H1 (cell line): Measurements from ENCODE around the gene TLK1. TPM values are rescaled to one million over a fixed set of nuclear protein-coding genes. Genes with fewer than 3 reads are reported as not detected.

Experiments
- CHD7 ChIP-seq: fragments of 300-600 bp; sonication (generic); IDR thresholded peaks from 2 replicates; pipeline ENCODE4 v1.7.1; 2012; ENCODE audit warnings: low read length, moderate library complexity, mild to moderate bottlenecking, inconsistent platforms; ENCODE audit not compliant: insufficient replicate concordance
- polyA plus RNA-seq, 7 experiments: library from polyadenylated mRNA; depleted of rRNA in 3 of 7; stranded (reverse) in 5 of 7; unstranded in 2 of 7; fragments of >200 nt in 5 of 7; fragments of 200-250 nt in 2 of 7; gene quantifications; 1 replicate in 5 of 7; 2 replicates in 1 of 7; 4 replicates in 1 of 7; pipeline versions ENCODE4 v1.2.1 to v1.2.3, GENCODE V29; 2011 to 2013; ENCODE audit warnings: missing spikeins in 2 of 7, mixed read lengths in 2 of 7
- total RNA-seq: library from RNA; stranded (reverse); fragmentation: NEBNext Ultra II Directional; extraction: Animal tissue kit (Norgen Biotek cat#: 25700); gene quantifications from 2 replicates; pipeline ENCODE4 v1.2.1, GENCODE V29; 2021

TLK1 gene
- total and polyA plus RNA-seq, 2 of the 8 experiments (the other 6 are each of a cell fraction or from before 2014, with no cell fraction given): 11.2 to 102 TPM

DNA sequence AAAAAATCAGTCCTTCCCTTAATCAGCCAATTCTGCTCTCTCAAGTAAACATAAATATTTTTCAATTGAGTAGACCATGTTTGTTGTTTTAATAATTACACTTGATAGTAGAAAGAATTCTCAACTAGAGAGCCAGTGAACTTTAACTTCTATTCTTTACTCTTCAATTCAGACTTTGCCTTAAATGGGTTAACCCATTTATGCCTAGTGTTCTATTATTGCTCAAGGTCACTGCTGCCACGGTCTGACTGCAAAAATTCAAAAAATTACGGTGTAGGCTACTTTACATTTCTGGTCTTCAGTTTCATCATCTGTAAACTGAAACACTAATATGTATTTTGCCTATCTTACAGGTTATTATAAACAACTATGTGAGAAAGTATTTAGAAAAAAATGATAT, 103.1 kb downstream of the TLK1 start (continued):
- TF ChIP-seq CHD7: no peak
- TF ChIP-seq, all 59 proteins: peak for 0
